GM21717 (cell line): ENCODE data around the gene SMYD3.
A peak's percentile ranks its signal among the peaks of the same experiment; 100 is the strongest.

Experiments used
- ATAC-seq: cut with Tn5 transposase; IDR thresholded peaks from one replicate; pipeline ENCODE4 v1.9.1; 2021; ENCODE audit warnings: mild to moderate bottlenecking, moderate library complexity; ENCODE audit not compliant: unreplicated experiment

The SMYD3 gene

DNA sequence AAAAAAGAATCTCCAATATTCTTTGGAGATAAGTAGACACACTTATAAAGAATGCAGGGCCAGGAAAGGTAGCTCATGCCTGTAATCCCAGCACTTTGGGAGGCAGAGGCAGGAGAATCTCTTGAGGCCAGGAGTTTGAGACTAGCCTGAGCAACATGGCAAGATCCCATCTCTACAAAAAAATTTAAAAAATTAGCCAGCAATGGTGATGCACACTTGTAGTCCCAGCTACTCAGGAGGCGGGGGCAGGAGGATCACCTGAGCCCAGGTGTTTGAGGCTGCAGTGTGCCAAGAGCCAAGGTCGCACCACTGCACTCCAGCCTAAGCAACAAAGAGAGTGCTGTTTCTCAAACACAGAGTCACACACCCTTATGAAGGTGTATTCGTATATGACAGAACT lies 385.0 kb downstream of the SMYD3 start:
- no peak for ATAC-seq

DNA sequence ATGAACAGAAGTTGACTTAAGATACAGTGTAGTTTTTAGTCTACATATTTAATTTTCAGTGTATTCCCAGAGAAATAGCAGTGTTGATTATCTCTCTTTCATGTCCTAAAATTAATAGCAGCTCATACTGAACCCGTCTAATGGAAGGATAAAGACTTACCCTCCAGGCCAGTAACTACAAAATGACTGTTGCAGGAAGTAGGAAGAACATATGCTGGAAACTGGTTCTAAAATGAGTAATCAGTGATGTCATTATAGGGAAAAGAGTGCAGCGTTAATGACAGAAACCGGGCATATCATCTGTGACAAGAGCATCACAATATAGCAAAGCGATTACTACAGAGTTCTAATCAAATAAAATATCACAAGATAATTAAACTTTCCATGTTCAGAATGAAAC lies 385.5 kb downstream of the SMYD3 start:
- no peak for ATAC-seq

DNA sequence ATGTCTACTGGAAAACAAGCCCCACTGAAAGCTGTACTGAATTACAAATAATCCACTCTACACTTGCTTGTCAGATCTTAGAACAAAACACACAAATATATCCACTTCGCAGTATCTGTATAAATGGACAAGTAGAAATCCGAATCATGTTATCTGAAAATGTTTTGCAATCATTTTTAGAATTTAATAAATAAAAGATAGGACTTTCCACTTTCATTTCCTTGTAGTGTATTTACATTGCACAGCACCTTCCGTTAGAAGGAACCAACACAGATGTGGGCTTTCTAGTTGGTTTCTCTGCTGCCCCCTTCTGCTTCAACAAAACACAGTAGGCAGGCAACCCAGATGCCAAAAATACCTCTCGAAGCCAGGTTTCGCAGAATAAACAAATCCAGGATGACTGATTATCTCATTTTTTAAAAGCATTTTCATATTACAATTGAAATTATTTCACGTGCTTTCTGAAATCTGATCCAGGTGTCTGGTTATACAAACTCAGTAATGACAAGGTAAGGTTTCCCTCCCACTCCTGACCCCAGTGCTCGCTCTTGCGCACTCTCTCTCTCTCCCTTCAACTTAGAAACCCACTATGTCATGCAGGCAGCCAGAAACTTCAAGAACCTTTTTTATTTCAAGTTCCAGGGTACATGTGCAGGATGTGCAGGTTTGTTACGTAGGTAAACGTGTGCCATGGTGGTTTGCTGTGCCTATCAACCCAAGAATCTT lies 389.9 kb downstream of the SMYD3 start:
- peak; percentile 93 for ATAC-seq

DNA sequence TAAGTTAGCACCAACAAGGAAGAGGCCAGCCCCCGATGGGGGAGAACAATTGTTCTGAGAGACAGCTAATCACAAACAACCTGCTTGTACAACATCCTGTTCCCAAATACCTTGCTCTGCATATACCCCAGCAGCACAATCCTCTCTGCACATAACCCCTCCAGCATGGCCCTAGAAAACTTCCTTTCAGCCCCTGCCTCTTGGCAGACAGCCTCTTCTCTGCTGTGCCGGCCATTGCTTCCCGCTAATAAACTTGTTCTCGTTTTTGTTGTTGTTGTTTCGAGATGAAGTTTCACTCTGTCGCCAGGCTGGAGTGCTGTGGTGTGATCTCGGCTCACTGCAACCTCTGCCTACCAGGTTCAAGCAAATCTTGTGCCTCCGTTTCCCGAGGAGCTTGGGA lies 392.7 kb downstream of the SMYD3 start:
- no peak for ATAC-seq

DNA sequence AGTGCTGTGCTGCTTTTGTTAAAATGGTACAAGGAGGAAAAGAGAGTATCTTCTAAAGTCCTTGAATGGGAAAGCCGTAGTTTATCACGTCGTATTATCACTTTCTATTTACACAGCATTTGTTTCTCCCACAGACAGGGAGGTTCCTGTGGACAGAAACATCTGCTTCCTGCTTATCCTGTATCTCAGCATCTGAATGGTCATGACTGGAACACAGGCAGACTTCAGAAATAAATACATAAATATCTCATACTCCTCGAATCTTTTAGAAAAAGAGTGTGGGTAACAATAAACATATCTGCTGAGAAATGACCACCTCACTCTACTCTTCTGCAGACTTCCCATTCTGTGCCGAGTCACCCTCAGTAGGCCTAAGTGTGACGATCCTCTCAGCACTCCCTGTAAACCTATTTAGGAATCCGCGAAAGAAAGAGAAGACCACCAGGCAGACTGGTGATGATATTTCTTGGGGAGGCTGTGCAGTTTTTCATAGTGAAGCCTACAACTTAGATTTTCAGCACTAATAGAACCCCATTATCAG lies 393.5 kb downstream of the SMYD3 start:
- no peak for ATAC-seq

DNA sequence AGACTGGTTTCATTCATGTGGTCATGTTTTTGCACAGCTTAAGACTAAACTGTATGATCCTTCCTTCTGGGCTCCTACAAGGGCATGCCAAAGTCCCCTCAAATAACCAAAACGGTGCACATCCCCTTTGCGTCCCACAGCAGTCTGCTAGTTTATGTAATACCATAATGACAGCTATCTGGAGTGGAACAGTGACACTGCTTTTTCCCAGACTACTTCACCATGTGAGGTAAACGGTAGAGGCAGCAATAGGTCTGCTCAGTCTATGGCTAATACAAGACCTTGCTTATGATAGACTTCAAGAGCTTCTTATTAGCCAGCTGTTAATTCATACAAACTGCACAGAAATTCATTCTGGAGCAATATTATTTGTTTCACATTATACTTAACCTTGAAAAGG lies 395.5 kb downstream of the SMYD3 start:
- ATAC-seq: no peak

DNA sequence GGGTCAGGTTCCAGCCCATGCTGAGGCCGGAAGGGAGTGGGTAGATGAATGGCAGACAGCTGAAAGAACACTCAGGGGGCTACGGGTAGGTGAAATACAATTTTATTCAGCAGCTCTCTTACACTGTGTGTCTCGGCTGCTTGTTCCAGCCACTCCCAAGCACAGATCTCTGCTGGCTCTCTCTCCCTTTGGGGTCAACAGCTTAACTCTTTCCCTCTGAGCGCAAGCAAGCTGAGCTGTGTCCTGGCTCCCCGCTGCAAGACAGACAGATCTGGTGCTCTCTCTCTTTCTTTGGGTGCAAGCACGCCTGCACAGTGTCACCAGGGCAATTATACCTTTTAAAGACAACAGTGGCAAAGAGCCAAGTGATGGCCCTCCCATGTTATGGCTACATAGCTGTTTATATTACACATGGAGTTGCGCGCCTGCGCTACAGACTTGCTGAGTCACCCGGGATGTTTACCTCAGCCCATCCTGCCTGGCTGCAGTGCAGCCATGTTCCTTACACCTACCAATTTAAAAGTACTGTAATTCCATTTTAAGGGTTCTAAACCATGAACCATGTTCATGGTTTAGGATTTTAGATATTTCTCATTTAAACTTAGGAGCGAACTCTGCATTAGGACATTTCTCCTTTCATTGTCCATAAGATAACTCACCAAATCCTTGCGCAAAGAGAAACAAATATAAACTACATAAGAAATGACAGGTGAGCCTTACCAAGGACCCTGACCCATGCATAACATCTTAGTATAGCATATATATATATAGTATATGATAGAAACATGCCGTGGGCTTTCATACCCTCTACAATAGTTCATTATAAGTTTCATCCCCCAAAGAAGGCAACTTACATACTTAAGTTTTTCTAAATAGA lies 396.5 kb downstream of the SMYD3 start:
- no peak for ATAC-seq

DNA sequence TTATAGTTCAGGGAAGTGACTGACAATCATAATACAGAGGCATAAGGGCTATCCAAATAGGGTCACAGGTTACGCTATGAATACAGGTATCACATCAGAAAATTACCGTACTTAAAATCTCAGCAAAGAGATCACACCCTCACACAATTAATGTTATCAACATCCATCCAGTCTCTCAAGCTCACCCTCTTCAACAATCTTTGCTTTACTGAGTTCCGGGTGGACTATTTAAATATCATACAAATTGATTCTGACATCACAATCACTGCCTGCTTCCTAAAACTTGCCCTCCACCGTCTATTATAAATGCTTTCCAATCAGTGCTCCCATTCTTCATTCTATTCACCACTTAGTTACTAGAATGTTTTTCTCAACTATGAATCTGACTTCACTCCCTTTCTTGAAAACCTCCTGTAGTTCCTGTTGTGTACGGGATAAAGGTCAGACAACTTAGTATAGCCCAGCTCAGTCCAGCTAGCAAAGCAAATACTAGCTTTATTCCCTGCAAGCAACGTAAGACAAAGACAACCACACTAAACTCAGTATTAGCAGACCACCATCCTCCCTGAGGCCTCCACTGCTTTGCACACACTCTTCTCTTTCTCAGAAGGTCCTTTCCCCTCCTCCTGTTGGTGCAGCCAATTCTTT lies 398.7 kb downstream of the SMYD3 start:
- ATAC-seq: no peak

DNA sequence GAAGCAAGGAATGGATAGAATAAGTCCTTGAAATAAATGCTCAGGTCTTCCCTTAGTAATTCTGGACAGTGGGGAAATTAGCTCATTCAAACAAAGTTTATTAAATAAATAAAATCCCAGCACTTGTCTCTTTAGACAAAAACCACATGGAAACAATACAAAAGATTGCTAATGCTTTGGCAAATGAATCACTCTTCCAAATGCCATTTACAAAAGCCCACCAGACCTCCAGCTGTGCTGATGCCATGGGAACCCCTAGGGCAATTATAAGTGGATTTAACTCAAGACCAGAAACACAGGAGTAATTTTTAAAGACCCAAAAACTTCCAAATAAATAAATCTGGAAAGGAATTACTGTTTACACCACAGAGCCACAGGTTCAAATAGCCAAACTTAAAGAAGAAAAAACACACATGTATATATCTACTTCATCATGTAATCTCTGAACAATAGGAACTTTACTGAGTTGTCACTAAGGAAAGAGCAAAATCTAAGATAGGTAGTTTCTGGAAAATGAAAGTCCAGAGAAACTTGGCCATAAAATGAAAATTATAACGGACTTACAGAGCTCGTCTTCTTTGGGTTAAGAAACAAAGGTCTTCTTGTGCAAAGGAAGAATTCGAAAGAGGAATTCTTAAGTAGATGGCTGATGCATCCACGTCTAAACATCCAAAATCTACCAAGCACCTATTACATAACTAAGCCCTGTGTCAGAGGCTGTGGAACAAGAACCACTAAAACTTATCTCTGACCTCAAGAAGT lies 399.4 kb downstream of the SMYD3 start:
- ATAC-seq: no peak

DNA sequence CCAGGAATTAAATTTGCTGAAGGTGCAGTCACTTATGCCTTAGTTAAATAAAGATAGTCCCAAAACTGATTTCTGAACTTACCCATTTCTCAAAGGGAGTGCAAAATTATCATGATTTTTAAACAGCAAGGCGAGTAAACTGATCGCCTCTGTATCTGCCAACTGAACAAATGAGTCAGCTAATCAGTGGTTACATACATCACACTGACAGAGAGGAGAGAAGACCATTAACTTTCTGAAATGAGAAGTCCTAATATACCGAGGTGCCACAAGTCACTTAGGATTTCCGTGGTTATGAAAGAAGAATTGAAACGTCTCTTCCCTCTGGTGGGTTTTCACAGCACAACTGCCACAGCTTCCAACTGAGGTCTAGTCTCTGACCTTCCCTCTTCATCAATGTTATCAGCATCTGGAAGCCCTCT lies 400.7 kb downstream of the SMYD3 start:
- ATAC-seq: no peak

DNA sequence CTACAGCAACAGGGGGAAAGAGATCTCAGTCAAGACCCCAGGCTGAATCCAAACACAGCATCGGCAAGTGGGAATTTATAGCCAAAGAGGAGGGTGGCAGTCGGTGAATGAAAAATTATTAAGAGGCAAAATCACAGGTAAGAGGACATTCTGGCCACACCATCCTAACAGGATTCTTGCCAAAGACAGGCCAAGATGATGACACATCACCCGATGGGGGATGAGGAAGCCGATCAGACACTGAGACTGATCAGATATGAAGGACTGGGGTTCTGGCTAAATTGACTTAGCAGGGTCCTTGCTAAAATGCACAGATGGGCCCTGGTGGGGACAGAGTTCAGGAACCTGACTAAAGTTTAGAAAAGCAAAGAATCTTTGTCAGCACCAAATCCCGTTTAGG lies 402.2 kb downstream of the SMYD3 start:
- no peak for ATAC-seq

DNA sequence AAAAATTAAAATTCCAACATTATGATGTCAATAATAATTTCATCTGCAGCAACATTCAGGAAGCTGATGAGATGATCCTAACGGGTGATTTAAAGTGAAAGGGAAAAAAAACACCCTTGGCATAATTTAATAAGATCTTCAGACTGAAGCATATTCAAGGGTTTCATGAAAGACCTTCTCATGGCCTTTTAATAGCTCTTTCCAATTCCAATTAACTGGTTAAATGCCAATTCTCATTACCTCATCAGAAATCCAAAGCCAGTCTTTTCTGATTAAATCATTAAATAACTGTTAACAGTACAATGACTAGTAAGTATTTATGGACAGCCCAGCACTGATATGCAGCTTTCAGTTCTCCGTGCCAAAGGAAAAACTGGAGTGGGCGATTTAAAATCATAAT lies 407.5 kb downstream of the SMYD3 start:
- no peak for ATAC-seq

DNA sequence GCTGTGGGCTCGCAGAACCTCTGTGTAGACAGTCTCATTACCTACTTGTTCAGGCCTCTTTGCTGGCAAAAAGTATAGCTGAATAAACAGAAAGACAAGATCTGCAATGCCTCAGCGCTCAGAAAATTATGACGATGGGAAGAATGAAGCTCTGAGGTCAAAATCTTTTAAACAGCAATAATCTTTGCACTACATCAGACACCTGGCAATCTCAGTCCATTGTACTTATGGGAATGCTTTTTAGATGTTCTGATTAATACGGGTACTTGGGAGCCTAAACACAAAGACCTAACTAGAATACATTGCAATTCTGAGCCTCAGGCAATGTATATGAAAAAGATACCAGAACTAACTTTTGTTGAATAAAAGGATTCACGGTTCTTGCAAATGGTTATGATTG lies 410.7 kb downstream of the SMYD3 start:
- ATAC-seq: no peak

DNA sequence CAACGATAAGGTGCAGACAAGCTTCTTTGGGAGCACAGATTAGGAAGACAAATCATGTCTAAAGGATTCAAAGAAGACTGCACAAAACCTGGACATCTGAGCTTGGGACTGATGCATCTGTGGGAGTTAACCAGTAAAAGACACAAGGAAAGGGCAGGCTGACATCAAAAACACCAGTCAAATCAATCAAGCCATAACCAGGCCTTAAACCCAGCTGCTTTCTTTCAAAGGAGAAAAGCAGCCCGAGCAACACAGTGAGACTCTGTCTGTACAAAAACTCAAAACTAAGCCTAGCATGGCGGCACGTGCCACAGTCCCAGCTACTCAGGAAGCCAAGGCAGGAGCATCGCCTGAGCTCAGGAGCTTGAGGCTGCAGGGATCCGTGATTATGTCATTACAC lies 411.6 kb downstream of the SMYD3 start:
- ATAC-seq: no peak

DNA sequence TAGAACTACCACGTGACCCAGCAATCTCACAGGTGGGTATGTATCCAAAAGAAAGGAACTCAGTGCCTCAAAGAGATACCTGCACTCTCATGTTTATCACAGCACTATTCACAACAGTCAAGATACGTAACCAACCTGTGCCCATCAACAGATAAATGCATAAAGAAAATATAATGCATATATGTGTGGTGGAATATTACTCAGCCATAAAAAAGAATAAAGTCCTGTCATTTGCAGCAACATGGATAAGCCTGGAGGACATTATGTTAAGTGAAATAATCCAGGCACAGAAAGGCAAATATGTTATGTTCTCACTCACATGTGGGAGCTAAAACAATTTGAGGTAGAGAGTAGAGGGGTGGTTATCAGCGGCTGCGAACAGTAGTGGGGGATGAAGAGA lies 413.8 kb downstream of the SMYD3 start:
- no peak for ATAC-seq

DNA sequence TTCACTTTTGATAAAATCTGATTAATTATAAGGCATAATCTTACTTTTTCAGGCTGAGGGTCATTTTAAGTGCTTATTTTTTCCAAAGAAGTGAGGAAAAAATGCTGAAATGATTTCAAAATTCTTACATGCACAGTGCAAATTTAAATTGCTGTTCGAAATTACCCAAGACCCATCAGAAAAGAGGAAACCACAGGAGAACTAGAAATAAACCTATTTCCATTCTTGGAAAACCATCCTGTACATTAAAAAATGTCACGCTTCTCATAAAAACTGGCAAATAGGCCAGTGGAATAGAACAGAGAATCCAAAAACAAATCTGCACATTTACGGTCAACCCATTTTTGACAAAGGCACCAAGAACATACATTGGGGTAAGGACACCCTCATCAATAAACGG lies 414.9 kb downstream of the SMYD3 start:
- ATAC-seq: no peak

DNA sequence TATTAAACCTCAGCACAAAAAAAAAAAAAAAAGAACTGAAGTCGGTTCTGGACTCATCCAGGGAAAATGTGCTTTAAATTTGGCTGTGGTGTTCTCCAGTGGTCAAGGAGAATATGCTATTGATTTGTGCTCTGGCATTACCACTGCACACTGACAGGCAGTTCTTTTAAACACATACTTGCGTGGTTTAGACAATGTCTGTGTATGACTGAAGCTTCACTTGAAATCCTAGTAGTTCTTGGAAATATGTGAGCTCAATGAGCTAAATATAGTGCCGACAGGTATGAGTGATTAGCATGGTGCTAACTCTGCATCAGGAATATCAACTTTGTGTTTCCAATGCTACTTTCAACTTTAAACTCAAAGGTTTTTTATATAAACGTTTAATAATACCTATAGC lies 415.6 kb downstream of the SMYD3 start:
- ATAC-seq: no peak

DNA sequence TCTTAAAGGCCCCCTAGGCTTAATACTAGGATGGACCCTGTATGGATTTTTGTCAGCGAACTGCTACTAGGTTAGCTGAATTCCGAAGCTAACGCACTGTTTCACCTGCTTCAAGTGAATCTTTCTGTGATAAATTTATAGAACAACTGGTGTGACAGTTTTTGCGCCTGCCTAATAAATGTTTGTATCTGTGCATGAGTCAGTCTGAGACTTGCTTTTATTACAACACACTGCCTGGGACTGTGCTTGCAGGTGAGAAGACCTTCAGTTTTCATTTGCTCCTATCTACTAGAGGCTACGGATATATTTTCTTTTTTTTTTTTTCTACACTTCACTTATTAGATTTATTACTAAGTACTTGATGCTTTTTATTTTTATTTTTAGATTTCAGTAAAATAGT lies 420.9 kb downstream of the SMYD3 start:
- no peak for ATAC-seq

DNA sequence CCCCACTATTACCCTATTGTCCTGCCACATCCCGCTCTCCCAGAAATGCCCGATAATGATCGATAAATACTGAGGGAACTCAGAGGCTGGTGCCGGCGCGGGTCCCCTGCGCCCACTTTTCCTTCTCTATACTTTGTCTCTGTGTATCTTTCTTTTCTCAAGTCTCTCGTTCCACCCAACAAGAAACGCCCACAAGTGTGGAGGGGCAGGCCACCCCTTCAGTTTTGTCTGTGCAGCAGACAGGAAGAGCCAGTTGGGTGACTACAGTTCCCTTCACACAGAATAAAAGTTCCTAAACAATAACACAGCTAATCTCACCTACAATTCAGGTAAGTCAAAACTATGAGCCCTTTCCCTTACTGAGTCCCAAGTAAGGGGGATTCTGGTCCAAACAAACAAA lies 423.7 kb downstream of the SMYD3 start:
- ATAC-seq: no peak

DNA sequence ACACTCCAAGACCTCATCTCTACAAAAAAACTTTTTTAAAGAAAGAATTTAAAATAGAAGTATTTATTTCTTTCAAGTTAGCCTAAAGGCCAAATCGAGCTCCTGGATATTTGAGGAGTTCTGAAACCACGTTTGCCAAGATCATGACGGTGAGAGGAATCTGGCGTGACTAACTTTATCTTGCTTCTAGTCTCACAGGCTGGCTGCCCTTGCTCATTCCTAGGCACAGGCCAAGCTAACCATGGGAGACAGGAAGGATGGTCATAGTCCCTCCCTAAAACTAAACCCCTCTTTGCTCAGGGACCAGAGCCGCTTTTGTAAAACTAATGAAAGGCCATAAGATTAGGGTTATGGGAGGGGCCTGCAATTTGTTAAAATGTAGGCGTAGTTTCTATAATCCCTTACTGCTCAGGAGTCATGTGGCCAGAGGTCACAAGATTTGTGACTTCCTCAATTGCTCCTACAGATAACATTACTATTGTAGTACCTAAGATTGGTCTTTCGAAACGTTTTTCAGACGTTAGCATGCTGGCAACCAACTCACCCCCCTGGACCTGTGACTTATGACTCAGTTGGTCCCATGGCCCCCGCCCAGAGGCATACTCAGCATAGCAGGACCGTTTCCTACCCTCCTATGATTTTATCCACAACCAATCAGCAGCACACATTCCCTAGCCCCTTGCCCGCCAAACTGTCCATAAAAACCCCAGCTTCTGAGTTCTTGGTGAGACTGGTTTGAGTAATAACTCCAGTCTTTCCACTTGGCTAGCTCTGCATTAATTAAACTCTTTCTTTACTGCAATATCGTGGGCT lies 425.0 kb downstream of the SMYD3 start:
- no peak for ATAC-seq
